MM.1S (cell line): ENCODE measurements around the gene PROX1.

Experiments
- DNase-seq: peaks from one replicate; pipeline ENCODE4 v3.0.0-alpha.2; 2015
- H2AFZ ChIP-seq: fragments of 300-600 bp; sonication (generic); 2 replicates; pipeline ENCODE4 v1.6.0; 2016; ENCODE audit warnings: antibody characterized with exemption, low read length
- H3F3A ChIP-seq: fragments of 300-600 bp; sonication (generic); 2 replicates; pipeline ENCODE4 v1.6.1; 2016; ENCODE audit warnings: mild to moderate bottlenecking, antibody characterized with exemption, low read length, moderate library complexity, mixed read lengths; ENCODE audit not compliant: insufficient read depth
- H3K27ac ChIP-seq: fragments of 300-600 bp; sonication (generic); 2 replicates; pipeline ENCODE4 v1.5.1; 2016; ENCODE audit warnings: mild to moderate bottlenecking, low read length
- H3K27me3 ChIP-seq: fragments of 300-600 bp; sonication (generic); replicated peaks from 2 replicates; pipeline ENCODE4 v1.6.0; 2016; ENCODE audit warnings: low read length; ENCODE audit not compliant: insufficient read depth
- H3K36me3 ChIP-seq: fragments of 300-600 bp; sonication (generic); replicated peaks from 2 replicates; pipeline ENCODE4 v1.6.1; 2016; ENCODE audit warnings: mild to moderate bottlenecking, low read length, mixed read lengths; ENCODE audit not compliant: insufficient read depth
- H3K4me1 ChIP-seq: fragments of 300-600 bp; sonication (generic); 2 replicates; pipeline ENCODE4 v1.6.1; 2016; ENCODE audit warnings: low read length, mixed read lengths
- H3K4me2 ChIP-seq: fragments of 300-600 bp; sonication (generic); 2 replicates; pipeline ENCODE4 v1.6.0; 2016; ENCODE audit warnings: low read depth, low read length
- H3K4me3 ChIP-seq: fragments of 300-600 bp; sonication (generic); 2 replicates; pipeline ENCODE4 v1.5.1; 2016; ENCODE audit warnings: low read length, mixed read lengths
- H3K79me2 ChIP-seq: fragments of 300-600 bp; sonication (generic); 2 replicates; pipeline ENCODE4 v1.6.1; 2016; ENCODE audit warnings: mixed run types, low read length, mixed read lengths
- H3K9ac ChIP-seq: fragments of 300-600 bp; sonication (generic); 2 replicates; pipeline ENCODE4 v1.6.1; 2016; ENCODE audit warnings: low read length, mixed read lengths
- H3K9me2 ChIP-seq: fragments of 300-600 bp; sonication (generic); replicated peaks from 2 replicates; pipeline ENCODE4 v1.6.1; 2016; ENCODE audit warnings: mild to moderate bottlenecking, low read length, mixed read lengths; ENCODE audit not compliant: insufficient read depth
- H3K9me3 ChIP-seq: fragments of 300-600 bp; sonication (generic); replicated peaks from 2 replicates; pipeline ENCODE4 v1.6.1; 2016; ENCODE audit warnings: mild to moderate bottlenecking, low read length, mixed read lengths; ENCODE audit not compliant: insufficient read depth
- H4K20me1 ChIP-seq: fragments of 300-600 bp; sonication (generic); 2 replicates; pipeline ENCODE4 v1.6.1; 2016; ENCODE audit warnings: mild to moderate bottlenecking, low read length, moderate library complexity, mixed read lengths; ENCODE audit not compliant: insufficient read depth
- CTCF ChIP-seq: fragments of 300-600 bp; sonication (generic); IDR thresholded peaks from 2 replicates; pipeline ENCODE4 v1.5.1; 2016; ENCODE audit warnings: antibody characterized with exemption, low read length, mixed read lengths
- EZH2 ChIP-seq: fragments of 300-600 bp; sonication (generic); optimal IDR thresholded peaks from 2 replicates; pipeline ENCODE3; 2017; ENCODE audit warnings: low read depth, mild to moderate bottlenecking, antibody characterized with exemption, low read length, mixed read lengths
- EZH2phosphoT487 ChIP-seq: fragments of 300-600 bp; sonication (generic); IDR thresholded peaks from 2 replicates; pipeline ENCODE4 v1.6.1; 2018; ENCODE audit warnings: antibody characterized with exemption, low read length

PROX1 gene

GRCh38 chr1:214003233-214003632 is 15.5 kb downstream of the PROX1 start:
- Histone ChIP-seq H3K9me3 (no peaks in the 10 kb centered on the region), H3K4me1 (no peaks in the 10 kb centered on the region), H3K79me2 (no peaks in the 10 kb centered on the region), H3K4me2 (no peak overlapping the region), H3K36me3 (no peaks in the 10 kb centered on the region), H3K9ac (no peak overlapping the region), H4K20me1 (no peaks in the 10 kb centered on the region), H3K4me3 (no peak overlapping the region), H3K27me3 (no peaks in the 10 kb centered on the region), H3F3A (no peaks in the 10 kb centered on the region), H2AFZ (no peak overlapping the region), H3K9me2 (no peaks in the 10 kb centered on the region), H3K27ac (no peak overlapping the region)
- TF ChIP-seq EZH2 (no peak), CTCF (no peak), EZH2phosphoT487 (no peak)
- no peak for DNase-seq

GRCh38 chr1:214004014-214004413 is 16.2 kb downstream of the PROX1 start:
- no peak overlapping the region for H3K9ac ChIP-seq
- no peak for DNase-seq
- no peaks in the 10 kb centered on the region for H4K20me1 ChIP-seq
- TF ChIP-seq EZH2 (no peak), EZH2phosphoT487 (no peak), CTCF (no peak)
- no peak overlapping the region for H3K27ac ChIP-seq
- no peaks in the 10 kb centered on the region for H3F3A ChIP-seq
- H3K4me1 ChIP-seq: no peaks in the 10 kb centered on the region
- no peaks in the 10 kb centered on the region for H3K79me2 ChIP-seq
- no peak overlapping the region for H3K4me3 ChIP-seq
- H3K9me3 ChIP-seq: no peaks in the 10 kb centered on the region
- no peak overlapping the region for H2AFZ ChIP-seq
- H3K9me2 ChIP-seq: no peaks in the 10 kb centered on the region
- no peak overlapping the region for H3K4me2 ChIP-seq
- no peaks in the 10 kb centered on the region for H3K36me3 ChIP-seq
- no peaks in the 10 kb centered on the region for H3K27me3 ChIP-seq

GRCh38 chr1:214004795-214005194 is 17.0 kb downstream of the PROX1 start:
- Histone ChIP-seq H3K27me3 (no peaks in the 10 kb centered on the region), H3K9ac (no peak overlapping the region), H3K4me1 (no peaks in the 10 kb centered on the region), H3K4me2 (no peak overlapping the region), H3K79me2 (no peaks in the 10 kb centered on the region), H3K4me3 (no peak overlapping the region), H3K27ac (no peak overlapping the region), H2AFZ (no peak overlapping the region), H3K36me3 (no peaks in the 10 kb centered on the region), H3F3A (no peaks in the 10 kb centered on the region), H3K9me3 (no peaks in the 10 kb centered on the region), H3K9me2 (no peaks in the 10 kb centered on the region), H4K20me1 (no peaks in the 10 kb centered on the region)
- no peak for TF ChIP-seq EZH2
- TF ChIP-seq CTCF: no peak
- no peak for TF ChIP-seq EZH2phosphoT487
- no peak for DNase-seq
